GM12878 (cell line): ENCODE measurements around the gene TMSB10. TPM values are rescaled to one million over a fixed set of nuclear protein-coding genes. Genes with fewer than 3 reads are reported as not detected.

Experiments used
- BCLAF1 ChIP-seq: fragments of 450-650 bp; IDR thresholded peaks from 2 replicates; pipeline ENCODE4 v1.6.1; 2017; ENCODE audit warnings: antibody characterized with exemption, mild to moderate bottlenecking, moderate library complexity
- CHD1 ChIP-seq: IDR thresholded peaks from 2 replicates; pipeline ENCODE4 v1.6.1; 2012; ENCODE audit warnings: low read depth, low read length, improper control_type of control experiment
- CREB1 ChIP-seq: IDR thresholded peaks from 2 replicates; pipeline ENCODE4 v1.6.1; 2012; ENCODE audit warnings: low read depth, mild to moderate bottlenecking, inconsistent platforms
- CREM ChIP-seq: IDR thresholded peaks from 2 replicates; pipeline ENCODE4 v1.6.1; 2014; ENCODE audit warnings: antibody characterized with exemption, low read depth
- GATAD2B ChIP-seq: fragments of 450-650 bp; conservative IDR thresholded peaks from 2 replicates; pipeline ENCODE4 v1.6.1; 2017; ENCODE audit warnings: low read depth, mild to moderate bottlenecking, moderate library complexity
- MYB ChIP-seq: fragments of 150-350 bp; IDR thresholded peaks from 2 replicates; pipeline ENCODE4 v1.6.1; 2014; ENCODE audit warnings: mild to moderate bottlenecking, low read depth, low read length, borderline replicate concordance
- MYC ChIP-seq: IDR thresholded peaks from 2 replicates; pipeline ENCODE4 v1.6.1; 2011; ENCODE audit warnings: mild to moderate bottlenecking, low read length, moderate library complexity, inconsistent platforms; ENCODE audit not compliant: insufficient read depth, insufficient replicate concordance, insufficient read length, severe bottlenecking
- POLR2AphosphoS5 ChIP-seq: IDR thresholded peaks from 2 replicates; pipeline ENCODE4 v1.6.1; 2011; ENCODE audit warnings: mild to moderate bottlenecking, low read length, inconsistent platforms
- RBBP5 ChIP-seq: fragments of 200-600 bp; sonication (generic); conservative IDR thresholded peaks from 2 replicates; pipeline ENCODE4 v1.6.1; 2016
- SMC3 ChIP-seq: IDR thresholded peaks from 2 replicates; pipeline ENCODE4 v1.6.1; 2011; ENCODE audit warnings: low read length, improper control_type of control experiment, borderline replicate concordance
- SPI1 ChIP-seq: IDR thresholded peaks from 2 replicates; pipeline ENCODE4 v1.6.1; 2011; ENCODE audit warnings: low read depth, mild to moderate bottlenecking, low read length, moderate library complexity, borderline replicate concordance; ENCODE audit not compliant: insufficient read depth
- TAF1 ChIP-seq: IDR thresholded peaks from 2 replicates; pipeline ENCODE4 v1.6.1; 2011; ENCODE audit warnings: mild to moderate bottlenecking, low read depth, low read length, borderline replicate concordance
- TCF7 ChIP-seq: IDR thresholded peaks from 2 replicates; pipeline ENCODE4 v1.6.1; 2014; ENCODE audit warnings: antibody characterized with exemption, borderline replicate concordance
- ZNF24 ChIP-seq: fragments of 450-650 bp; IDR thresholded peaks from 2 replicates; pipeline ENCODE4 v1.6.1; 2017; ENCODE audit warnings: antibody characterized with exemption, mild to moderate bottlenecking
- ZNF274 ChIP-seq: IDR thresholded peaks from one replicate; pipeline ENCODE4 v1.8.0; 2011; ENCODE audit not compliant: insufficient read length, insufficient read depth
- polyA plus RNA-seq, 11 experiments: library from polyadenylated mRNA; depleted of rRNA in 4 of 11; unstranded in 6 of 11; stranded (reverse) in 5 of 11; fragments of >200 nt; fragmentation: Nextera tagmentation in 4 of 11; fragmentation: Illumina TruSeq in 1 of 11; extraction: Ambion mirVana in 4 of 11; extraction: Trizol in 1 of 11; gene quantifications; 1 replicate in 1 of 11; 2 replicates in 10 of 11; pipeline versions ENCODE4 v1.2.1 to v1.2.3, GENCODE V29; 2011 to 2016; ENCODE audit warnings: inconsistent platforms in 2 of 11, missing spikeins in 2 of 11, low read depth in 1 of 11
- total RNA-seq, 4 experiments: library from RNA; depleted of rRNA in 3 of 4; stranded (reverse); fragments of >200 nt in 3 of 4; fragmentation: Illumina TruSeq in 1 of 4; extraction: Trizol in 1 of 4; gene quantifications; 2 replicates each; pipeline versions ENCODE4 v1.2.1 to v1.2.3, GENCODE V29; 2013 to 2021
- TF ChIP-seq, protein P1 (sequence below): fragments of 450-650 bp; formaldehyde crosslinking; IDR thresholded peaks from 2 replicates; pipeline ENCODE4 v1.4.0; 2020; ENCODE audit warnings: mild to moderate bottlenecking, moderate library complexity
- TF ChIP-seq, protein P2 (sequence below): IDR thresholded peaks from 2 replicates; pipeline ENCODE4 v1.6.1; 2011; ENCODE audit warnings: borderline replicate concordance, low read depth, mild to moderate bottlenecking, moderate library complexity, low read length; ENCODE audit not compliant: insufficient read depth, poor library complexity, severe bottlenecking
- TF ChIP-seq, protein P3 (sequence below): fragments of 450-650 bp; IDR thresholded peaks from 2 replicates; pipeline ENCODE4 v1.6.1; 2017; ENCODE audit warnings: borderline replicate concordance
- TF ChIP-seq, protein P4 (sequence below): IDR thresholded peaks from 2 replicates; pipeline ENCODE4 v1.6.1; 2012; ENCODE audit warnings: low read depth, low read length, improper control_type of control experiment

Gene TMSB10
- total and polyA plus RNA-seq, 10 of the 15 experiments (the other 5 are each of a cell fraction or from before 2014, with no cell fraction given), result 1,406 to 4,860 (median 3,381) TPM

- TF ChIP-seq SPI1 (no peak), RBBP5 (no peak), MYC (peak; percentile 31), SMC3 (0 out of 2 replicates have a peak, but pooled peaks have one; percentile 8), CREB1 (0 out of 2 replicates have a peak, but pooled peaks have one; percentile 1), ZNF24 (no peak), GATAD2B (peak; percentile 96), MYB (no peak), CHD1 (peak; percentile 80; the same call in 1 of the 2 replicates), TAF1 (peak; percentile 87), CREM (no peak), POLR2AphosphoS5 (peak; percentile 98), ZNF274 (no peak), TCF7 (no peak), BCLAF1 (peak; percentile 54; the same call in 1 of the 2 replicates)
- TF ChIP-seq, protein P1, sequence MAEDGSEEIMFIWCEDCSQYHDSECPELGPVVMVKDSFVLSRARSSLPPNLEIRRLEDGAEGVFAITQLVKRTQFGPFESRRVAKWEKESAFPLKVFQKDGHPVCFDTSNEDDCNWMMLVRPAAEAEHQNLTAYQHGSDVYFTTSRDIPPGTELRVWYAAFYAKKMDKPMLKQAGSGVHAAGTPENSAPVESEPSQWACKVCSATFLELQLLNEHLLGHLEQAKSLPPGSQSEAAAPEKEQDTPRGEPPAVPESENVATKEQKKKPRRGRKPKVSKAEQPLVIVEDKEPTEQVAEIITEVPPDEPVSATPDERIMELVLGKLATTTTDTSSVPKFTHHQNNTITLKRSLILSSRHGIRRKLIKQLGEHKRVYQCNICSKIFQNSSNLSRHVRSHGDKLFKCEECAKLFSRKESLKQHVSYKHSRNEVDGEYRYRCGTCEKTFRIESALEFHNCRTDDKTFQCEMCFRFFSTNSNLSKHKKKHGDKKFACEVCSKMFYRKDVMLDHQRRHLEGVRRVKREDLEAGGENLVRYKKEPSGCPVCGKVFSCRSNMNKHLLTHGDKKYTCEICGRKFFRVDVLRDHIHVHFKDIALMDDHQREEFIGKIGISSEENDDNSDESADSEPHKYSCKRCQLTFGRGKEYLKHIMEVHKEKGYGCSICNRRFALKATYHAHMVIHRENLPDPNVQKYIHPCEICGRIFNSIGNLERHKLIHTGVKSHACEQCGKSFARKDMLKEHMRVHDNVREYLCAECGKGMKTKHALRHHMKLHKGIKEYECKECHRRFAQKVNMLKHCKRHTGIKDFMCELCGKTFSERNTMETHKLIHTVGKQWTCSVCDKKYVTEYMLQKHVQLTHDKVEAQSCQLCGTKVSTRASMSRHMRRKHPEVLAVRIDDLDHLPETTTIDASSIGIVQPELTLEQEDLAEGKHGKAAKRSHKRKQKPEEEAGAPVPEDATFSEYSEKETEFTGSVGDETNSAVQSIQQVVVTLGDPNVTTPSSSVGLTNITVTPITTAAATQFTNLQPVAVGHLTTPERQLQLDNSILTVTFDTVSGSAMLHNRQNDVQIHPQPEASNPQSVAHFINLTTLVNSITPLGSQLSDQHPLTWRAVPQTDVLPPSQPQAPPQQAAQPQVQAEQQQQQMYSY (CRISPR knock-in tag), result no peak
- TF ChIP-seq, protein P2, sequence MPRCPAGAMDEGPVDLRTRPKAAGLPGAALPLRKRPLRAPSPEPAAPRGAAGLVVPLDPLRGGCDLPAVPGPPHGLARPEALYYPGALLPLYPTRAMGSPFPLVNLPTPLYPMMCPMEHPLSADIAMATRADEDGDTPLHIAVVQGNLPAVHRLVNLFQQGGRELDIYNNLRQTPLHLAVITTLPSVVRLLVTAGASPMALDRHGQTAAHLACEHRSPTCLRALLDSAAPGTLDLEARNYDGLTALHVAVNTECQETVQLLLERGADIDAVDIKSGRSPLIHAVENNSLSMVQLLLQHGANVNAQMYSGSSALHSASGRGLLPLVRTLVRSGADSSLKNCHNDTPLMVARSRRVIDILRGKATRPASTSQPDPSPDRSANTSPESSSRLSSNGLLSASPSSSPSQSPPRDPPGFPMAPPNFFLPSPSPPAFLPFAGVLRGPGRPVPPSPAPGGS, result no peak
- TF ChIP-seq, protein P3, sequence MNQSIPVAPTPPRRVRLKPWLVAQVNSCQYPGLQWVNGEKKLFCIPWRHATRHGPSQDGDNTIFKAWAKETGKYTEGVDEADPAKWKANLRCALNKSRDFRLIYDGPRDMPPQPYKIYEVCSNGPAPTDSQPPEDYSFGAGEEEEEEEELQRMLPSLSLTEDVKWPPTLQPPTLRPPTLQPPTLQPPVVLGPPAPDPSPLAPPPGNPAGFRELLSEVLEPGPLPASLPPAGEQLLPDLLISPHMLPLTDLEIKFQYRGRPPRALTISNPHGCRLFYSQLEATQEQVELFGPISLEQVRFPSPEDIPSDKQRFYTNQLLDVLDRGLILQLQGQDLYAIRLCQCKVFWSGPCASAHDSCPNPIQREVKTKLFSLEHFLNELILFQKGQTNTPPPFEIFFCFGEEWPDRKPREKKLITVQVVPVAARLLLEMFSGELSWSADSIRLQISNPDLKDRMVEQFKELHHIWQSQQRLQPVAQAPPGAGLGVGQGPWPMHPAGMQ, result 0 out of 2 replicates have a peak, but pooled peaks have one; percentile 30
- TF ChIP-seq, protein P4, sequence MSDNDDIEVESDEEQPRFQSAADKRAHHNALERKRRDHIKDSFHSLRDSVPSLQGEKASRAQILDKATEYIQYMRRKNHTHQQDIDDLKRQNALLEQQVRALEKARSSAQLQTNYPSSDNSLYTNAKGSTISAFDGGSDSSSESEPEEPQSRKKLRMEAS, result no peak
Observed at GRCh38 chr2:84905181-84906107, at the start of gene TMSB10 (continued).
